ENCODE results near the gene CBR3.

CBR3 gene

DNA sequence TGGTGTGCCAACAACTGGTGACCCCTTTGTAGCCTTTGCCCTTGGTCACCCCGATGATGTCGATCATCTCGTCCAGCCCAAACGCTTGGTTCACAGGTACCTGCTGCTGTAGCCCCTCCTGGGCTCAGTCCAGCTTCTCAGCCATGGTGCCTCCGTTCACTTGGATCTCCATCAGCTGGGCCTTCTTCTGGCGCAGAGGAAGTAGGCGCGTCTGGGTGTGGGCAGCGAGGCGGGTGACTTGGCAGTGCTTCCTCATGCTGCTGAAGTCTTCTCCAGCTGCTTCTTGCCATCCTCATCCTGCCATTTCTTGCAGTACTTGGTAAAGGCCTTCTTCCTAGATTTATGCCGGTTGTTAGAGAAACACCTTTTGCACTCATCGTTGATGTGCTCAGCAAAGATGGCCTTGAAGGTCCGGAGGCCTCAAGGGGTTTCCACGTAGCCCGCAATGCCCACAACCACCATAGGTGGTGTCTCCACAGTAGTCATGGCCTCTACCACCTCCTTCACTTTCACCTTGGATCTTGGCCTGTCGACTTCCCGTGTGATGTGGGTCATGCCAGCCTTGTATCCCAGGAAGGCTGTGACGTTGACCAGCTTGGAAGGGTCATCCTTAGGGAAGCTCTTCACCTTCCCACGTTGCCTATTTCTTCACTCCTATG, 34.7 kb downstream of the CBR3 start:
- Histone ChIP-seq H3K9ac (no peak overlapping the region), H3K9me3 (no peaks in the 10 kb centered on the region), H3K4me1 (peaks cover 9% of the 10 kb centered on the region), H3K4me3 (no peak overlapping the region), H3K27me3 (no peaks in the 10 kb centered on the region), H4K20me1 (no peaks in the 10 kb centered on the region), H3K27ac (no peak overlapping the region), H3K36me3 (peaks cover 50% of the 10 kb centered on the region), H3K4me2 (no peak overlapping the region)
- no peak for TF ChIP-seq Cebpa-rat (IDR thresholded peaks at IDR 0.05)

DNA sequence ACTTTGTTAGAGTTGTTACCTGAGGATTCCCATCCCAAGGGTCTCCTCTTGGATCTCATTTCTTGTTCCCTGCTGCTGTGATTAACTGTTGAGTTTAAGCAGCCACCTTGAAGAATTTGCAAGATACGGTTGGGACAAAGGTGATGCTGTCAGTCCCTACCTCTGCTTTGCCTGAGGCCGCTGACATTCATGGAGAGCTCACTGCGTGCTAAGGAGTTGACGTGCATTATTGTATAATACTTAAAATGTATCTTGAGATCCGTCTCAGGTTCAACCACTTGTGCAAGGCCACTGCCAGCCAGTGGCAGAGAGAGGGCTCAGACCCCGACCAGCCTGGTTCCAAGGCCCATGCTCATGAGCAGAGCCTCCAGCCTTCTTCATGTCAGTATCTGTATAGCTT, 35.9 kb downstream of the CBR3 start:
- no peak overlapping the region for H3K27ac ChIP-seq
- H3K36me3 ChIP-seq = peaks cover 46% of the 10 kb centered on the region
- no peaks in the 10 kb centered on the region for H3K9me3 ChIP-seq
- H4K20me1 ChIP-seq = no peaks in the 10 kb centered on the region
- H3K4me1 ChIP-seq = peaks cover 9% of the 10 kb centered on the region
- no peak overlapping the region for H3K4me2 ChIP-seq
- no peak overlapping the region for H3K4me3 ChIP-seq
- no peak overlapping the region for H3K9ac ChIP-seq
- TF ChIP-seq Cebpa-rat (IDR thresholded peaks at IDR 0.05) = no peak
- H3K27me3 ChIP-seq = no peaks in the 10 kb centered on the region

DNA sequence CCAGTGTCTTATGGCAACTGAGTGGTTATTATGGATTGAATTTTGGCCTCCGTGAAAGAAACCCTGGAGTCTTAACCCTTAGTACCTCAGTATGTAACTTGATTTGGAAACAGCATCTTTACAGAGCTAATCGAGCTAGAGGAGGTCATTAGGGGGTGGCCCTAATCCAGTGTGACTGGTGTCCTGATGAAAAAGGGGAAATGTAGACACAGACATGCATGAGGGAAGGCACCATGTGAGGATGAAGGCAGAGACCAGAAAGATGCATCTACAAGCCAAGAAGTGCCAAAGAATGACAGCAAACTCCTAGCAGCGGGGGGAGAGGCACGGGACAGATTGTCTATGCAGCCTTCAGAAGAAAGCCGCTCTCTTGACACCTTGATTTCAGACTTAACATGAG, 36.5 kb downstream of the CBR3 start:
- TF ChIP-seq Cebpa-rat (IDR thresholded peaks at IDR 0.05) = no peak
- peaks cover 9% of the 10 kb centered on the region for H3K4me1 ChIP-seq
- H3K4me2 ChIP-seq = no peak overlapping the region
- H3K4me3 ChIP-seq = no peak overlapping the region
- no peaks in the 10 kb centered on the region for H4K20me1 ChIP-seq
- H3K9me3 ChIP-seq = no peaks in the 10 kb centered on the region
- no peak overlapping the region for H3K9ac ChIP-seq
- peaks cover 46% of the 10 kb centered on the region for H3K36me3 ChIP-seq
- H3K27me3 ChIP-seq = no peaks in the 10 kb centered on the region
- no peak overlapping the region for H3K27ac ChIP-seq

DNA sequence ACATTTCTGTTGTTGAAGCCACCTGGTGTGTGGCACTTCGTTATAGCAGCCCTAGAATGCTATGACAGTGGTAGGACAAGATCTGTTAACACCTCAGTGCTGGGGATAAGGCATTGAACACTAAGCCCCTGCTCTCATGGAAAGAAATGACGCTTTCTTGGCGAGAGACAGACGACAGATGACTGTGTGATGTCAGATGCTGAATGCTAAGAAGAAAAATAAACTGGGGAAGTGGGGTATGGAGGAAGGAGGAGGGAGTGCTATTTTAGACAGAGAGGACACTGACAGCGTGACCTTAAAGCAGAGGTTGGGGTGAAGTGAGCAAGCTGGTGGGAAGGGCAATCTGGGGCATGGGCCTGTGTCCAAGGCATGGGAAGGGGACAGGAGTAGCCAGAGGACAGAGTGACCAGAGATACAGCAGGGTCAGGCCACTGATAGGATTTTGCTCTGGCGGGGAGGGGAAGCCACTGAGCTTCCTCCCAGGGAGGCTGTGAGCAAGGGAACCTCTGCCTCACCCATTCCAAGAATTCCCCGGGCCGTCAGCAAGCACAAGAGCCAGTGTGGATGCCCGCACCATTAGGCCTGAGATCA, 37.0 kb downstream of the CBR3 start:
- Histone ChIP-seq H4K20me1 (no peaks in the 10 kb centered on the region), H3K4me3 (no peak overlapping the region), H3K9ac (no peak overlapping the region), H3K4me1 (peaks cover 9% of the 10 kb centered on the region), H3K36me3 (peaks cover 44% of the 10 kb centered on the region), H3K4me2 (no peak overlapping the region), H3K27me3 (no peaks in the 10 kb centered on the region), H3K27ac (no peak overlapping the region), H3K9me3 (no peaks in the 10 kb centered on the region)
- TF ChIP-seq Cebpa-rat (IDR thresholded peaks at IDR 0.05) = no peak

DNA sequence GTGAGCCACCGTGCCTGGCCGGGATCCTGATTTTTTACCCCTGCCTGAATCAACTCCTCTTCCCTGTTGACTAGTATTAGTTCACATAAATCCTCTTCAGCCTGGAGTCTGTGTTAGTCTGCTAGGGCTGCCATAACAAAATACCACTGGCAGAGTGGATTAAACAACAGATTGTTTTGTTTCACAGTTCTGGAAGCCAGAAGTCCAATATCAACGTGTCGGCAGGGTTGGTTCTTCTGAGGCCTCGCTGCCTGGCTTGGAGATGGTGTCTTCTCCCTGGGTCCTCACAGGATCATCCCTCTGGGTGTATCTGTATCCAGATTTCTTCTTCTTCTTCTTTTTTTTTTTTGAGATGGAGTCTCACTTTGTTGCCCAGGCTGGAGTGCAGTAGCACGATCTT, 39.9 kb downstream of the CBR3 start:
- no peak overlapping the region for H3K4me3 ChIP-seq
- H3K9me3 ChIP-seq = peaks cover 11% of the 10 kb centered on the region; the same call in 1 of the 2 replicates
- no peak overlapping the region for H3K9ac ChIP-seq
- peaks cover 34% of the 10 kb centered on the region for H3K36me3 ChIP-seq
- H4K20me1 ChIP-seq = no peaks in the 10 kb centered on the region
- peaks cover 9% of the 10 kb centered on the region for H3K4me1 ChIP-seq
- H3K27ac ChIP-seq = no peak overlapping the region
- no peaks in the 10 kb centered on the region for H3K27me3 ChIP-seq
- no peak for TF ChIP-seq Cebpa-rat (IDR thresholded peaks at IDR 0.05)
- H3K4me2 ChIP-seq = no peak overlapping the region

DNA sequence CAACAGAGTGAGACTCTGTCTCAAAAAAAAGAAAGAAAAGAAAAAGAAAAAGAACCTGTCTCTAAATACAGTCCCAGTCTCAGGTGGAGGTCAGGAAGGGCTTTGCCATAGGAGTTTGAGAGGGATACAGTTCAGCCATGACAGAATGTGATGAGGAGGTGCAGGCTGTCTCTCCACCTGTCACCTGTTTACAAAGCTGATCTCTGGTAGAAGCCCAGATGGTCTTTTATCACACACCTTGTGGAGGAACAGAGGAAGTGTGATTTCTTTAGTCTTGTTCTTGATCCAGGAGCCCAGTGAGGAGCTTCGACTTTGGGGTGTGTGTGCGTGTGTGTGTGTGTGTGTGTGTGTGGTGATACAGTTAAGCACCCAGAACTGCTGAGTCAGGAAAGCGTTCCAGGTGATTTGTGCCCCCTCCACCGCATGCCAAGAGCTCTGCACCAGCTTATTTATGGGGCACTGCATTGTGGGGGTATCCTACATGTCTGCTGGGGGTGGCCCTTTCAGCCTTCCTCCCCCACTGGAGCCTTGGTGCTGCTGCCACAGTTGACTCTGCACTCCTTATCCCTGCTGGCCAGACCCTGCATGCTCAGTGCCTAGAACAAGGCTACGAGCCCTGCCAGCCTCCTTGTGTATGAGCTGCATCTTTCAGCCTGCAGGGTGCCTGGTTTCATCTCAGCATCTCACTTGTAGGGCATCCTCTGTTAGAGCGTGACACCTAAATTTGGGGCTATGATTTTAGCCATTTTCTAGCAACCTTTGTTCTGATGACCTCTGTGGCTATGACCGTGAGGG, 41.1 kb downstream of the CBR3 start:
- no peak for TF ChIP-seq Cebpa-rat (IDR thresholded peaks at IDR 0.05)
- peaks cover 18% of the 10 kb centered on the region; the same call in 1 of the 2 replicates for H3K9me3 ChIP-seq

DNA sequence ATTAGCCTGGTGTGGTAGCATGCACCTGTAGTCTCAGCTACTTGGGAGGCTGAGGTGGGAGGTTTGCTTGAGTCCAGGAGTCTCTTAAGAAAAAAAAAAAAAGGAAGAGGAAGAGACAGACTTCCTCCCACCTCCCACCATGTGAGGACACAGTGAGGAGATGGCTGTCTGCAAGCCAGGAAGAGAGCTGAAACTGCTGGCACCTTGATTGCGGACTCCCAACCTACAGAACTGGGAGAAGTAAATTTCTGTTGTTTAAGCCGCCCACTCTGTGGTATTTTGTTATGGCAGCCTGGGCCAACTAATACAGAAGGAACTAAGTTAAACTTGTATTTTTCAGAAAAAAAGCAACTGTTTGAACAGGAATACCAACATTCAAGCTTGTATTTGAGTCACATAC, 43.5 kb downstream of the CBR3 start:
- Histone ChIP-seq H3K9me3 (peaks cover 18% of the 10 kb centered on the region; the same call in 1 of the 2 replicates), H3K36me3 (peaks cover 33% of the 10 kb centered on the region), H3K27ac (no peak overlapping the region), H4K20me1 (no peaks in the 10 kb centered on the region), H3K4me1 (peaks cover 33% of the 10 kb centered on the region), H3K4me2 (no peak overlapping the region), H3K9ac (no peak overlapping the region), H3K27me3 (no peaks in the 10 kb centered on the region), H3K4me3 (no peak overlapping the region)
- TF ChIP-seq Cebpa-rat (IDR thresholded peaks at IDR 0.05) = no peak

More for the DNA sequence above, 41.1 kb downstream of the CBR3 start:
- H3K27me3 ChIP-seq = no peaks in the 10 kb centered on the region
- no peak overlapping the region for H3K9ac ChIP-seq
- no peak overlapping the region for H3K4me2 ChIP-seq
- peaks cover 33% of the 10 kb centered on the region for H3K36me3 ChIP-seq
- no peaks in the 10 kb centered on the region for H4K20me1 ChIP-seq
- no peak overlapping the region for H3K4me3 ChIP-seq
- H3K27ac ChIP-seq = no peak overlapping the region
- H3K4me1 ChIP-seq = peaks cover 10% of the 10 kb centered on the region

DNA sequence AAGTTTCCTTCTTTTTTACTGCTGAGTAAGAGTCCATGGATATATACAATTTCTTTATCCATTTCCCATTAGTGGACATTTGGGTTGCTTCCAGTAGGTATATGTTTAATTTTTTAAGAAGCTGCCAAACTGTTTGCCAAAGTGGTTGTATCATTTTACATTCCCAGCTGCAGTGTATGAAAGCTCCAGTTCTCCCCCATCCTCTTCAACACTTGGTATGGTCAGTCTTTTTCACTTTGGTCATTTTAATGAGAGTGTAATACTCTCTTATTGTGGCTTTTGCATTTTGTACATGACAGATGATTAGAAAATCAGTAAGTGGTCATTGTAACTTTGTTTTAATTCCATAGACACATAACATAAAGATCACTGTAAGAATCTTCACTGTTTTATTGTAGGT, 44.3 kb downstream of the CBR3 start:
- Histone ChIP-seq H3K9me3 (peaks cover 18% of the 10 kb centered on the region; the same call in 1 of the 2 replicates), H4K20me1 (no peaks in the 10 kb centered on the region), H3K27ac (no peak overlapping the region), H3K4me3 (no peak overlapping the region), H3K4me2 (no peak overlapping the region), H3K27me3 (no peaks in the 10 kb centered on the region), H3K4me1 (peaks cover 33% of the 10 kb centered on the region), H3K36me3 (peaks cover 33% of the 10 kb centered on the region), H3K9ac (no peak overlapping the region)
- no peak for TF ChIP-seq Cebpa-rat (IDR thresholded peaks at IDR 0.05)

DNA sequence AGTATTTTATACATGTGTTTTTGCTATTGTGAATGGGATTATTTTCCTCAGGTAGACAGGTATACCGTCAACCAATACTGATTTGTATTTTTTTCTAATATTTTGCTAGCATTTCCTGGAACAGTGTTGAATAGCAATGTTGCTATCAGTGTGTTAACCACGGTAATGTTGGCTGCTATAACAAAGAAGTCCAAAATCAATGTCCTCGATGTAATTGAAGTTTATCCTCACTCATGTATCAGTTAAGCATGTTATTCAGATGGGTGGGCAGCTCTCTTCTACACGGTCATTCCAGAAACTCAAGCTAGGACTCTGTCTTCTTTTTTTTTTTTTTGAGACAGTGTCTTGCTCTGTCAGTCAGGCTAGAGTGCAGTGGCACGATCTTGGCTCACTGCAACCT, 46.1 kb downstream of the CBR3 start:
- Histone ChIP-seq H3K4me2 (peak overlapping the region; percentile 56), H3K27ac (0 out of 2 replicates have a peak overlapping the region, but pooled peaks have one; percentile 41), H3K9me3 (peaks cover 18% of the 10 kb centered on the region; the same call in 1 of the 2 replicates), H3K4me1 (peaks cover 32% of the 10 kb centered on the region), H4K20me1 (no peaks in the 10 kb centered on the region), H3K4me3 (no peak overlapping the region), H3K9ac (no peak overlapping the region), H3K36me3 (peaks cover 34% of the 10 kb centered on the region), H3K27me3 (no peaks in the 10 kb centered on the region)
- no peak for TF ChIP-seq Cebpa-rat (IDR thresholded peaks at IDR 0.05)
